Measurements from ENCODE around the gene C5orf22. TPM values are rescaled to one million over a fixed set of nuclear protein-coding genes. Genes with fewer than 3 reads are reported as not detected.
"Not testable (repeated sequence)": the region's sequence is repeated elsewhere in the genome, so short reads cannot be mapped to it uniquely, and the experiment has no call there.

C5orf22 gene
- total RNA-seq, 4 donors from 2014 or later: 6.5 to 22.8 (median 9.5) TPM

GRCh38 chr5:31559942-31560341 lies 27.8 kb downstream of the C5orf22 start:
- Histone ChIP-seq H3K4me3 (no peak overlapping the region), H3K4me1 (no peaks in the 10 kb centered on the region), H3K27ac (no peak overlapping the region), H3K36me3 (peaks cover 0 to 38% (median 0%) of the 10 kb centered on the region in 3 donors), H3K9me3 (no peaks in the 10 kb centered on the region), H3K27me3 (no peaks in the 10 kb centered on the region)
- TF ChIP-seq EP300 (IDR thresholded peaks at IDR 0.05): no peak
- DNase-seq (ENCODE audit: low spot score in 2 of 2): no peak
- WGBS, 2 donors: 93 to 95% methylated on average over 3 of the region's 3 CpGs

GRCh38 chr5:31561946-31562345 lies 29.8 kb downstream of the C5orf22 start:
- H3K36me3 ChIP-seq: peaks cover 0 to 18% (median 0%) of the 10 kb centered on the region in 3 donors
- DNase-seq (ENCODE audit: low spot score in 2 of 2): no peak
- TF ChIP-seq CTCF (IDR thresholded peaks at IDR 0.05): no peak
- no peak for TF ChIP-seq EP300 (IDR thresholded peaks at IDR 0.05)
- no peak for TF ChIP-seq POLR2A (IDR thresholded peaks at IDR 0.05)
- peaks cover 0 to 3% (median 0%) of the 10 kb centered on the region in 4 donors for H3K9me3 ChIP-seq
- no peaks in the 10 kb centered on the region for H3K27me3 ChIP-seq
- WGBS, 2 donors: 64 to 84% methylated on average over 1 of the region's 1 CpG
- no peaks in the 10 kb centered on the region for H3K4me1 ChIP-seq
- H3K4me3 ChIP-seq: no peak overlapping the region
- no peak overlapping the region for H3K27ac ChIP-seq

GRCh38 chr5:31563216-31563615 lies 31.1 kb downstream of the C5orf22 start:
- WGBS, 2 donors: 48 to 57% methylated on average over 4 of the region's 4 CpGs
- Histone ChIP-seq H3K9me3 (peaks cover 0 to 3% (median 0%) of the 10 kb centered on the region in 4 donors), H3K36me3 (peaks cover 0 to 8% (median 0%) of the 10 kb centered on the region in 3 donors), H3K27ac (no peak overlapping the region), H3K27me3 (no peaks in the 10 kb centered on the region), H3K4me3 (no peak overlapping the region), H3K4me1 (no peaks in the 10 kb centered on the region)
- no peak for TF ChIP-seq CTCF (IDR thresholded peaks at IDR 0.05)
- no peak for DNase-seq (ENCODE audit: low spot score in 2 of 2)

GRCh38 chr5:31566362-31566761 lies 34.3 kb downstream of the C5orf22 start:
- not testable (repeated sequence) for H3K27me3 ChIP-seq; H3K4me1 ChIP-seq; H3K9me3 ChIP-seq; H3K4me3 ChIP-seq; H3K27ac ChIP-seq; DNase-seq (ENCODE audit: low spot score in 2 of 2); H3K36me3 ChIP-seq
- 86 to 89% methylated on average over 3 of the region's 3 CpGs for WGBS, 2 donors

GRCh38 chr5:31568302-31568835 lies 36.3 kb downstream of the C5orf22 start:
- TF ChIP-seq CTCF (IDR thresholded peaks at IDR 0.05) (no peak), POLR2A (IDR thresholded peaks at IDR 0.05) (no peak), EP300 (IDR thresholded peaks at IDR 0.05) (no peak)
- Histone ChIP-seq H3K27ac (no peak overlapping the region), H3K4me3 (no peak overlapping the region), H3K4me1 (no peaks in the 10 kb centered on the region), H3K27me3 (no peaks in the 10 kb centered on the region), H3K9me3 (peaks cover 0 to 3% (median 0%) of the 10 kb centered on the region in 4 donors), H3K36me3 (no peaks in the 10 kb centered on the region)
- DNase-seq (ENCODE audit: low spot score in 2 of 2): no peak
- 92% methylated on average over 1 of the region's 1 CpG for WGBS, 2 donors

GRCh38 chr5:31569068-31569467 lies 37.0 kb downstream of the C5orf22 start:
- no peaks in the 10 kb centered on the region for H3K27me3 ChIP-seq

More at GRCh38 chr5:31569068-31569467, 37.0 kb downstream of the C5orf22 start:
- H3K36me3 ChIP-seq: no peaks in the 10 kb centered on the region
- H3K4me3 ChIP-seq: no peak overlapping the region
- peaks cover 0 to 3% (median 0%) of the 10 kb centered on the region in 4 donors for H3K9me3 ChIP-seq
- H3K27ac ChIP-seq: no peak overlapping the region
- no peak for TF ChIP-seq CTCF (IDR thresholded peaks at IDR 0.05)
- no peak for TF ChIP-seq EP300 (IDR thresholded peaks at IDR 0.05)
- no peak for TF ChIP-seq POLR2A (IDR thresholded peaks at IDR 0.05)
- no peak for DNase-seq (ENCODE audit: low spot score in 2 of 2)
- H3K4me1 ChIP-seq: no peaks in the 10 kb centered on the region
